ENCODE measurements around the gene JPT1. TPM values are rescaled to one million over a fixed set of nuclear protein-coding genes. Genes with fewer than 3 reads are reported as not detected.

The JPT1 gene
- total RNA-seq, 2 donors from 2014 or later: 212 to 220 TPM

GRCh38 chr17:75113798-75114551, 40.3 kb downstream of the JPT1 start:
- intact Hi-C loops (cut with DNase I, micrococcal nuclease): loop anchor here in 1 of 2 donors (5.0 to 10.0 kb wide), 2 partner anchors 58 to 91 kb away; partner anchors contain the start of gene NUP85
- DNase-seq (peak; percentile 87 to 94), ATAC-seq (peak; percentile 69)

GRCh38 chr17:75111777-75112335, 42.5 kb downstream of the JPT1 start:
- intact Hi-C loops (cut with DNase I, micrococcal nuclease): loop anchor here in 1 of 2 donors (5.0 to 10.0 kb wide), 2 partner anchors 60 to 93 kb away; partner anchors contain the start of gene NUP85
- ATAC-seq: no peak

GRCh38 chr17:75110234-75110937, 43.9 kb downstream of the JPT1 start:
- intact Hi-C loops (cut with DNase I, micrococcal nuclease): loop anchor here in 1 of 2 donors (5.0 to 10.0 kb wide), 2 partner anchors 62 to 94 kb away; partner anchors contain the start of gene NUP85
- peak; percentile 16 for ATAC-seq
- peak in 1 of 2 donors; percentile 55 for DNase-seq

More at GRCh38 chr17:75111777-75112335, 42.5 kb downstream of the JPT1 start:
- no peak for DNase-seq

- peak; percentile 86 to 96 for DNase-seq
- intact Hi-C loops (cut with DNase I, micrococcal nuclease): loop anchor here in 1 of 2 donors (5.0 to 10.0 kb wide), 2 partner anchors 63 to 95 kb away; partner anchors contain the start of gene NUP85
- ATAC-seq: peak; percentile 80
Observed at GRCh38 chr17:75109407-75110233, 44.7 kb downstream of the JPT1 start, which contains the start of gene ARMC7. TSS of gene ARMC7 (plus strand) at chr17:75109969. CDS start at chr17:75110289, 320 bp downstream.

GRCh38 chr17:75109046-75109406, 45.3 kb downstream of the JPT1 start:
- peak in 1 of 2 donors; percentile 26 for DNase-seq
- intact Hi-C loops (cut with DNase I, micrococcal nuclease): no loop called here
- ATAC-seq: no peak

GRCh38 chr17:75108193-75108592, 46.1 kb downstream of the JPT1 start:
- intact Hi-C loops (cut with DNase I, micrococcal nuclease): no loop called here
- DNase-seq (no peak), ATAC-seq (no peak)

- intact Hi-C loops (cut with DNase I, micrococcal nuclease): no loop called here
- ATAC-seq: peak; percentile 64
- peak; percentile 67 to 73 for DNase-seq
Observed at GRCh38 chr17:75105126-75106080, 48.9 kb downstream of the JPT1 start.

- DNase-seq (no peak), ATAC-seq (no peak)
- intact Hi-C loops (cut with DNase I, micrococcal nuclease): no loop called here
Observed at GRCh38 chr17:75103601-75104554, 50.4 kb downstream of the JPT1 start.

GRCh38 chr17:75102385-75102821, 51.9 kb downstream of the JPT1 start:
- intact Hi-C loops (cut with DNase I, micrococcal nuclease): no loop called here
- ATAC-seq (no peak), DNase-seq (no peak)

GRCh38 chr17:75099881-75100595, 54.3 kb downstream of the JPT1 start:
- no peak for ATAC-seq
- intact Hi-C loops (cut with DNase I, micrococcal nuclease): no loop called here
- DNase-seq: no peak

- no peak for DNase-seq
- no peak for ATAC-seq
Observed at GRCh38 chr17:75098861-75099260, 55.5 kb downstream of the JPT1 start.

GRCh38 chr17:75097865-75098264, 56.4 kb downstream of the JPT1 start:
- no peak for ATAC-seq
- no peak for DNase-seq
- intact Hi-C loops (cut with DNase I, micrococcal nuclease): no loop called here

More at GRCh38 chr17:75098861-75099260, 55.5 kb downstream of the JPT1 start:
- intact Hi-C loops (cut with DNase I, micrococcal nuclease): no loop called here

- intact Hi-C loops (cut with DNase I, micrococcal nuclease): no loop called here
- DNase-seq: peak; percentile 86 to 92
- peak; percentile 77 for ATAC-seq
Observed at GRCh38 chr17:75096082-75096625, 58.2 kb downstream of the JPT1 start.

GRCh38 chr17:75094871-75095399, 59.4 kb downstream of the JPT1 start:
- DNase-seq: peak; percentile 38 to 68
- ATAC-seq: peak; percentile 16
- intact Hi-C loops (cut with DNase I, micrococcal nuclease): no loop called here

- intact Hi-C loops (cut with DNase I, micrococcal nuclease): no loop called here
- no peak for ATAC-seq
- DNase-seq: no peak
Observed at GRCh38 chr17:75093548-75094158, 60.7 kb downstream of the JPT1 start.
